ENCODE measurements around the gene TSHZ1. TPM values are rescaled to one million over a fixed set of nuclear protein-coding genes. Genes with fewer than 3 reads are reported as not detected.

The TSHZ1 gene
- total and polyA plus RNA-seq, 2 experiments from 2014 or later = 0.23 to 0.38 TPM

DNA sequence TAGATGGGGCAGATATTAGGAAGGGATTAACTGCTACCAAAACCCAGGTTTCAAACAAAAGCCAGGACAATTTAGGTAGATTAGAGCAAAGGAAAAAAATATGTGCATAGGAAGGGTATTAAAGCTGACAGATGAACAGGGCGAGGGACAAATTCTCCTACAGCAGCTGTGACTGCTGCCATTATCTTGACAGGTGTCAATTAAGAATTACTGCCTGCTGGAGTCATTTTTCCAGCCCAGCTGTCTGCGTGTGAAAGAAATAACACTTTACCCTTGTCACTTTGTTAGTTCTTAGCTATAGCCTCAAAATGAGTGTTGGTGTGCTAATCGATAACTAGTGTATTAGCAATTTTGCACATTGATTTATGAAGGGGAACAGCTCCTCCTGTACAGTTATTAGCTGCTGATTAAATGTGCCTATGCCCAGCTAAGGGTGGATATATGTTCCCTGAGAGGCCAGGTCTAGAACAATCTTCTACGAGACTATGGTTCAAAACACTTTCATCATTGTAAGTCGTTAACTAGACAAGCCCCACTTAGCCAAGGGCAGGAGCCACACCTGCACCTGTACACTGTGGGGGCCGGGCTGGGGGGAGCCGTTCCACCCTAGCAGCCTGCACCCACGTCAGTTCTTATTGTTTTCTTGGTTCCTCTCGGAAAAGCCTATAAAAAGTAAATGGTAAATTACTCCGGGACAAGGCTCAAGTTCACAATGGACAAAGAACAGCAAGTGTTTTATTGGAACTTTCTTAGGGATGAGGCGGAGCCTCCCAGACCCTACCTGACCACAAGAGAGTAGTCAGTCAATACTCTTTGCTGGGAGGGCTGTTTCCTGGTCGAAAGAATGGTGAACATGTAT lies 7.7 kb downstream of the TSHZ1 start:
- Histone ChIP-seq H2AFZ (no peak overlapping the region), H3K79me2 (replicated peaks; ENCODE audit: insufficient read depth) (no peaks in the 10 kb centered on the region), H3F3A (replicated peaks; ENCODE audit: low read depth) (no peaks in the 10 kb centered on the region), H3K4me1 (ENCODE audit: insufficient read depth) (peaks cover 4% of the 10 kb centered on the region; the same call in 1 of the 2 replicates), H3K27me3 (ENCODE audit: insufficient read depth) (peaks cover 19% of the 10 kb centered on the region), H3K9me2 (ENCODE audit: insufficient read depth) (no peaks in the 10 kb centered on the region), H3K4me3 (no peak overlapping the region), H3K36me3 (ENCODE audit: insufficient read depth) (no peaks in the 10 kb centered on the region), H4K20me1 (replicated peaks; ENCODE audit: insufficient read depth) (no peaks in the 10 kb centered on the region), H3K4me2 (no peak overlapping the region), H3K27ac (ENCODE audit: low read depth) (no peak overlapping the region)
- Mint-ChIP-seq H3K36me3 (ENCODE audit: low read depth) (no peaks in the 10 kb centered on the region), H3K4me1 (peaks cover 16% of the 10 kb centered on the region), H3K27ac (no peak overlapping the region), H3K9me3 (no peaks in the 10 kb centered on the region), H3K4me3 (no peak overlapping the region), H3K27me3 (ENCODE audit: insufficient read depth, low read depth, poor library complexity) (peaks cover 5% of the 10 kb centered on the region)
- TF ChIP-seq, protein P1, sequence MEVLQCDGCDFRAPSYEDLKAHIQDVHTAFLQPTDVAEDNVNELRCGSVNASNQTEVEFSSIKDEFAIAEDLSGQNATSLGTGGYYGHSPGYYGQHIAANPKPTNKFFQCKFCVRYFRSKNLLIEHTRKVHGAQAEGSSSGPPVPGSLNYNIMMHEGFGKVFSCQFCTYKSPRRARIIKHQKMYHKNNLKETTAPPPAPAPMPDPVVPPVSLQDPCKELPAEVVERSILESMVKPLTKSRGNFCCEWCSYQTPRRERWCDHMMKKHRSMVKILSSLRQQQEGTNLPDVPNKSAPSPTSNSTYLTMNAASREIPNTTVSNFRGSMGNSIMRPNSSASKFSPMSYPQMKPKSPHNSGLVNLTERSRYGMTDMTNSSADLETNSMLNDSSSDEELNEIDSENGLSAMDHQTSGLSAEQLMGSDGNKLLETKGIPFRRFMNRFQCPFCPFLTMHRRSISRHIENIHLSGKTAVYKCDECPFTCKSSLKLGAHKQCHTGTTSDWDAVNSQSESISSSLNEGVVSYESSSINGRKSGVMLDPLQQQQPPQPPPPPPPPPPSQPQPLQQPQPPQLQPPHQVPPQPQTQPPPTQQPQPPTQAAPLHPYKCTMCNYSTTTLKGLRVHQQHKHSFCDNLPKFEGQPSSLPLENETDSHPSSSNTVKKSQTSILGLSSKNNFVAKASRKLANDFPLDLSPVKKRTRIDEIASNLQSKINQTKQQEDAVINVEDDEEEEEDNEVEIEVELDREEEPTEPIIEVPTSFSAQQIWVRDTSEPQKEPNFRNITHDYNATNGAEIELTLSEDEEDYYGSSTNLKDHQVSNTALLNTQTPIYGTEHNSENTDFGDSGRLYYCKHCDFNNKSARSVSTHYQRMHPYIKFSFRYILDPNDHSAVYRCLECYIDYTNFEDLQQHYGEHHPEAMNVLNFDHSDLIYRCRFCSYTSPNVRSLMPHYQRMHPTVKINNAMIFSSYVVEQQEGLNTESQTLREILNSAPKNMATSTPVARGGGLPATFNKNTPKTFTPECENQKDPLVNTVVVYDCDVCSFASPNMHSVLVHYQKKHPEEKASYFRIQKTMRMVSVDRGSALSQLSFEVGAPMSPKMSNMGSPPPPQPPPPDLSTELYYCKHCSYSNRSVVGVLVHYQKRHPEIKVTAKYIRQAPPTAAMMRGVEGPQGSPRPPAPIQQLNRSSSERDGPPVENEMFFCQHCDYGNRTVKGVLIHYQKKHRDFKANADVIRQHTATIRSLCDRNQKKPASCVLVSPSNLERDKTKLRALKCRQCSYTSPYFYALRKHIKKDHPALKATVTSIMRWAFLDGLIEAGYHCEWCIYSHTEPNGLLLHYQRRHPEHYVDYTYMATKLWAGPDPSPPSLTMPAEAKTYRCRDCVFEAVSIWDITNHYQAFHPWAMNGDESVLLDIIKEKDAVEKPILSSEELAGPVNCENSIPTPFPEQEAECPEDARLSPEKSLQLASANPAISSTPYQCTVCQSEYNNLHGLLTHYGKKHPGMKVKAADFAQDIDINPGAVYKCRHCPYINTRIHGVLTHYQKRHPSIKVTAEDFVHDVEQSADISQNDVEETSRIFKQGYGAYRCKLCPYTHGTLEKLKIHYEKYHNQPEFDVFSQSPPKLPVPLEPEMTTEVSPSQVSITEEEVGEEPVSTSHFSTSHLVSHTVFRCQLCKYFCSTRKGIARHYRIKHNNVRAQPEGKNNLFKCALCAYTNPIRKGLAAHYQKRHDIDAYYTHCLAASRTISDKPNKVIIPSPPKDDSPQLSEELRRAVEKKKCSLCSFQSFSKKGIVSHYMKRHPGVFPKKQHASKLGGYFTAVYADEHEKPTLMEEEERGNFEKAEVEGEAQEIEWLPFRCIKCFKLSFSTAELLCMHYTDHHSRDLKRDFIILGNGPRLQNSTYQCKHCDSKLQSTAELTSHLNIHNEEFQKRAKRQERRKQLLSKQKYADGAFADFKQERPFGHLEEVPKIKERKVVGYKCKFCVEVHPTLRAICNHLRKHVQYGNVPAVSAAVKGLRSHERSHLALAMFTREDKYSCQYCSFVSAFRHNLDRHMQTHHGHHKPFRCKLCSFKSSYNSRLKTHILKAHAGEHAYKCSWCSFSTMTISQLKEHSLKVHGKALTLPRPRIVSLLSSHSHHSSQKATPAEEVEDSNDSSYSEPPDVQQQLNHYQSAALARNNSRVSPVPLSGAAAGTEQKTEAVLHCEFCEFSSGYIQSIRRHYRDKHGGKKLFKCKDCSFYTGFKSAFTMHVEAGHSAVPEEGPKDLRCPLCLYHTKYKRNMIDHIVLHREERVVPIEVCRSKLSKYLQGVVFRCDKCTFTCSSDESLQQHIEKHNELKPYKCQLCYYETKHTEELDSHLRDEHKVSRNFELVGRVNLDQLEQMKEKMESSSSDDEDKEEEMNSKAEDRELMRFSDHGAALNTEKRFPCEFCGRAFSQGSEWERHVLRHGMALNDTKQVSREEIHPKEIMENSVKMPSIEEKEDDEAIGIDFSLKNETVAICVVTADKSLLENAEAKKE (CRISPR knock-in tag; IDR thresholded peaks at IDR 0.05) = no peak
- TF ChIP-seq EZH2phosphoT487 (IDR thresholded peaks at IDR 0.05; ENCODE audit: unreplicated experiment) = no peak
- TF ChIP-seq, protein P2, sequence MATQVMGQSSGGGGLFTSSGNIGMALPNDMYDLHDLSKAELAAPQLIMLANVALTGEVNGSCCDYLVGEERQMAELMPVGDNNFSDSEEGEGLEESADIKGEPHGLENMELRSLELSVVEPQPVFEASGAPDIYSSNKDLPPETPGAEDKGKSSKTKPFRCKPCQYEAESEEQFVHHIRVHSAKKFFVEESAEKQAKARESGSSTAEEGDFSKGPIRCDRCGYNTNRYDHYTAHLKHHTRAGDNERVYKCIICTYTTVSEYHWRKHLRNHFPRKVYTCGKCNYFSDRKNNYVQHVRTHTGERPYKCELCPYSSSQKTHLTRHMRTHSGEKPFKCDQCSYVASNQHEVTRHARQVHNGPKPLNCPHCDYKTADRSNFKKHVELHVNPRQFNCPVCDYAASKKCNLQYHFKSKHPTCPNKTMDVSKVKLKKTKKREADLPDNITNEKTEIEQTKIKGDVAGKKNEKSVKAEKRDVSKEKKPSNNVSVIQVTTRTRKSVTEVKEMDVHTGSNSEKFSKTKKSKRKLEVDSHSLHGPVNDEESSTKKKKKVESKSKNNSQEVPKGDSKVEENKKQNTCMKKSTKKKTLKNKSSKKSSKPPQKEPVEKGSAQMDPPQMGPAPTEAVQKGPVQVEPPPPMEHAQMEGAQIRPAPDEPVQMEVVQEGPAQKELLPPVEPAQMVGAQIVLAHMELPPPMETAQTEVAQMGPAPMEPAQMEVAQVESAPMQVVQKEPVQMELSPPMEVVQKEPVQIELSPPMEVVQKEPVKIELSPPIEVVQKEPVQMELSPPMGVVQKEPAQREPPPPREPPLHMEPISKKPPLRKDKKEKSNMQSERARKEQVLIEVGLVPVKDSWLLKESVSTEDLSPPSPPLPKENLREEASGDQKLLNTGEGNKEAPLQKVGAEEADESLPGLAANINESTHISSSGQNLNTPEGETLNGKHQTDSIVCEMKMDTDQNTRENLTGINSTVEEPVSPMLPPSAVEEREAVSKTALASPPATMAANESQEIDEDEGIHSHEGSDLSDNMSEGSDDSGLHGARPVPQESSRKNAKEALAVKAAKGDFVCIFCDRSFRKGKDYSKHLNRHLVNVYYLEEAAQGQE (IDR thresholded peaks at IDR 0.05; ENCODE audit: unreplicated experiment) = no peak
- TF ChIP-seq, protein P3, sequence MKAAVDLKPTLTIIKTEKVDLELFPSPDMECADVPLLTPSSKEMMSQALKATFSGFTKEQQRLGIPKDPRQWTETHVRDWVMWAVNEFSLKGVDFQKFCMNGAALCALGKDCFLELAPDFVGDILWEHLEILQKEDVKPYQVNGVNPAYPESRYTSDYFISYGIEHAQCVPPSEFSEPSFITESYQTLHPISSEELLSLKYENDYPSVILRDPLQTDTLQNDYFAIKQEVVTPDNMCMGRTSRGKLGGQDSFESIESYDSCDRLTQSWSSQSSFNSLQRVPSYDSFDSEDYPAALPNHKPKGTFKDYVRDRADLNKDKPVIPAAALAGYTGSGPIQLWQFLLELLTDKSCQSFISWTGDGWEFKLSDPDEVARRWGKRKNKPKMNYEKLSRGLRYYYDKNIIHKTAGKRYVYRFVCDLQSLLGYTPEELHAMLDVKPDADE (IDR thresholded peaks at IDR 0.05) = no peak
- no peak for TF ChIP-seq POLR2AphosphoS5 (IDR thresholded peaks at IDR 0.05; ENCODE audit: low read depth)
- TF ChIP-seq NANOG (IDR thresholded peaks at IDR 0.05; ENCODE audit: borderline replicate concordance) = no peak
- TF ChIP-seq EZH2 (IDR thresholded peaks at IDR 0.05; ENCODE audit: low read depth, unreplicated experiment) = no peak
- TF ChIP-seq STAT1 (IDR thresholded peaks at IDR 0.05; ENCODE audit: unreplicated experiment) = no peak
- no peak for TF ChIP-seq ZNF114 (CRISPR knock-in tag; IDR thresholded peaks at IDR 0.05)
- no peak for TF ChIP-seq ZNF331 (CRISPR knock-in tag; IDR thresholded peaks at IDR 0.05; ENCODE audit: low read depth)
- TF ChIP-seq, protein P4, sequence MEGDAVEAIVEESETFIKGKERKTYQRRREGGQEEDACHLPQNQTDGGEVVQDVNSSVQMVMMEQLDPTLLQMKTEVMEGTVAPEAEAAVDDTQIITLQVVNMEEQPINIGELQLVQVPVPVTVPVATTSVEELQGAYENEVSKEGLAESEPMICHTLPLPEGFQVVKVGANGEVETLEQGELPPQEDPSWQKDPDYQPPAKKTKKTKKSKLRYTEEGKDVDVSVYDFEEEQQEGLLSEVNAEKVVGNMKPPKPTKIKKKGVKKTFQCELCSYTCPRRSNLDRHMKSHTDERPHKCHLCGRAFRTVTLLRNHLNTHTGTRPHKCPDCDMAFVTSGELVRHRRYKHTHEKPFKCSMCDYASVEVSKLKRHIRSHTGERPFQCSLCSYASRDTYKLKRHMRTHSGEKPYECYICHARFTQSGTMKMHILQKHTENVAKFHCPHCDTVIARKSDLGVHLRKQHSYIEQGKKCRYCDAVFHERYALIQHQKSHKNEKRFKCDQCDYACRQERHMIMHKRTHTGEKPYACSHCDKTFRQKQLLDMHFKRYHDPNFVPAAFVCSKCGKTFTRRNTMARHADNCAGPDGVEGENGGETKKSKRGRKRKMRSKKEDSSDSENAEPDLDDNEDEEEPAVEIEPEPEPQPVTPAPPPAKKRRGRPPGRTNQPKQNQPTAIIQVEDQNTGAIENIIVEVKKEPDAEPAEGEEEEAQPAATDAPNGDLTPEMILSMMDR (conservative IDR thresholded peaks at IDR 0.05; ENCODE audit: low read depth in 2 of 2) = no peak
- TF ChIP-seq JUNB (IDR thresholded peaks at IDR 0.05; ENCODE audit: unreplicated experiment) = no peak
- no peak for ATAC-seq
- DNase-seq (ENCODE audit: low spot score) = no peak

All from GM23338 (cell line).